Fibroblast of the aortic adventitia (primary cell): Measurements from ENCODE around the gene FOXP1. TPM values are rescaled to one million over a fixed set of nuclear protein-coding genes. Genes with fewer than 3 reads are reported as not detected.

Experiments used
- DNase-seq: peaks from one replicate; pipeline ENCODE4 v3.0.0-alpha.2; 2010; ENCODE audit warnings: low read depth
- H3K4me3 ChIP-seq: 2 replicates; pipeline ENCODE4 v1.5.1; 2011; ENCODE audit warnings: low read depth, mild to moderate bottlenecking, control low read depth, low read length, moderate library complexity
- total RNA-seq: library from RNA; depleted of rRNA; stranded (reverse); fragments of >200 nt; gene quantifications from 2 replicates; pipeline ENCODE4 v1.2.3, GENCODE V29; 2012; ENCODE audit warnings: low replicate concordance
- TF ChIP-seq, protein P1 (sequence below): IDR thresholded peaks from 2 replicates; pipeline ENCODE4 v1.5.1; 2011; ENCODE audit warnings: mild to moderate bottlenecking, low read length, control low read depth, inconsistent platforms; ENCODE audit not compliant: insufficient read depth

FOXP1 gene
- total RNA-seq, 1 donor: 115 TPM

DNA sequence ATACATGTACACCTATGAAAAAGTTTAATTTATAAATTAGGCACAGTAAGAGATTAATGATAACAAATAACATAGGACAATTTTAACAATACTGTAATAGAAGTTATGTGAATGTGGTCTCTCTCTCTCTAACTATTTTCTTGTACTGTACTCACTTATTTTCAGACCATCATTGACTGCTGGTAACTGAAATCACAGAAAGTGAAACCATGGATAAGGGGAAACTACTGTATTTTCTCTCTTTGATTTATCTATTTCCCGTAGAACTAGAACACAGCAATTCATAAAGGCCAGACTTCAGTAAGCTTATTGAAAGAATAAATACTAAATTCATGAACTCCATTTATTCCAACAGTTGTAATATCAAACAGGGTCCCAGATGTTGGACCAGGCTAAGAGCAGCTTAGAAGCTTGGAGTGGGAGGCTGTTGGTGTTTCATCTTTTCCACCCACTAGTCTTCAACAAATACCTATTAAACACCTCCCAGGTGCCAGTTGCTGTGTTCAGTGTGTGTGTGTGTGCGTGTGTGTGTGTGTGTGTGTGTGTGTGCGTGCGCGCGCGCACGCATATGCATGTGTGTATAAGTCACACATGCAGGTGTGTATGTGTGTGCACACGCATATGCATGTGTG lies 235.4 kb downstream of the FOXP1 start:
- TF ChIP-seq, protein P1, sequence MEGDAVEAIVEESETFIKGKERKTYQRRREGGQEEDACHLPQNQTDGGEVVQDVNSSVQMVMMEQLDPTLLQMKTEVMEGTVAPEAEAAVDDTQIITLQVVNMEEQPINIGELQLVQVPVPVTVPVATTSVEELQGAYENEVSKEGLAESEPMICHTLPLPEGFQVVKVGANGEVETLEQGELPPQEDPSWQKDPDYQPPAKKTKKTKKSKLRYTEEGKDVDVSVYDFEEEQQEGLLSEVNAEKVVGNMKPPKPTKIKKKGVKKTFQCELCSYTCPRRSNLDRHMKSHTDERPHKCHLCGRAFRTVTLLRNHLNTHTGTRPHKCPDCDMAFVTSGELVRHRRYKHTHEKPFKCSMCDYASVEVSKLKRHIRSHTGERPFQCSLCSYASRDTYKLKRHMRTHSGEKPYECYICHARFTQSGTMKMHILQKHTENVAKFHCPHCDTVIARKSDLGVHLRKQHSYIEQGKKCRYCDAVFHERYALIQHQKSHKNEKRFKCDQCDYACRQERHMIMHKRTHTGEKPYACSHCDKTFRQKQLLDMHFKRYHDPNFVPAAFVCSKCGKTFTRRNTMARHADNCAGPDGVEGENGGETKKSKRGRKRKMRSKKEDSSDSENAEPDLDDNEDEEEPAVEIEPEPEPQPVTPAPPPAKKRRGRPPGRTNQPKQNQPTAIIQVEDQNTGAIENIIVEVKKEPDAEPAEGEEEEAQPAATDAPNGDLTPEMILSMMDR: no peak
- H3K4me3 ChIP-seq: no peak overlapping the region
- no peak for DNase-seq

DNA sequence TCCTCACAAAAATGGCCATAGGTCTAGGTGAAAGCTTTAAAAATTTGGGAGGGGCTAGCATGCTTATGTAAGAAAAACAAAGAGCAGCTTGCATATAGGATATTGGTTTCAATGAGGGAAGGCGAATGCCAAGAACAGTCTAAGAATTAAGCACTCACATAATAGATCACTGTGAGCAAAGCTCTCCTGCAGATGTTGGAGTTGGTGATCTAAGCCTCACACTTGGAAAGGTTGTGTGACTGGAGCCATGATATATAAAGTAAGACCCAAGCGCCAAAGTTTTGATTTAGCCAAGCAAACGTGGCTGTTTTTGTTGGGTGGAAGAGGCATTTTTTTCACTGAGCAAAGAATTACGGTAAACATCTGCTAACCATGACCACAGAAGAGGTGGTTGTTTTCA lies 237.5 kb downstream of the FOXP1 start:
- H3K4me3 ChIP-seq: no peak overlapping the region
- TF ChIP-seq, protein P1: no peak
- DNase-seq: peak; percentile 37

DNA sequence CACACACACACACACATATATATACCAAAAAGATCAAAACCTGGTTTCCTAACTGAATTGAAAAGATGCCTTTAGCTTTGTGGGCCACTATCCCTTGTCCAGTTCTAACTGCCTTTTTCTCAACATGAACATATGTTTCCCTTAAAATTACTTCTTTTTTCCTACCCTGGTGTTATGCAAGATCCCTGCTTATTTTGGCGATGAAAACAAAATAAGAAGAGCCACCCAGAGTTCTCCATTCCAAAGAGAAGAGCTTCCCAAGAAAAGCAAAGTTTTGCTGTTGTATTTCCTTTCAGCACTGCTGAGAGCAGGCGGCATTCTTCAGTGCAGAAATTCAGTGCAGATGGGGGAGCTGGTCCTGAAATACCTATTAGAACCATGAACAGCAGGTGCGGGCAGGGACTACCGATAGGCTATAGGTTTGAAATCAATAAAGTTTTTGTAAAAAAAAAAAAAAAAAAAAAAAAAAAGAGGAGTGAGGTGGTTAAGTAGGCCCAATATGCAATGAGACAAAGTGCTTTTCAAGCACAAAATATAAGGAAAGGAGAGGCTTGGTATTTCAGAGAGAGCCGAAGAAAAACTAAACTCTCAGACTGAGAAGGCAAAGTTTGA lies 238.0 kb downstream of the FOXP1 start:
- H3K4me3 ChIP-seq: no peak overlapping the region
- TF ChIP-seq, protein P1: no peak
- DNase-seq: peak; percentile 90

DNA sequence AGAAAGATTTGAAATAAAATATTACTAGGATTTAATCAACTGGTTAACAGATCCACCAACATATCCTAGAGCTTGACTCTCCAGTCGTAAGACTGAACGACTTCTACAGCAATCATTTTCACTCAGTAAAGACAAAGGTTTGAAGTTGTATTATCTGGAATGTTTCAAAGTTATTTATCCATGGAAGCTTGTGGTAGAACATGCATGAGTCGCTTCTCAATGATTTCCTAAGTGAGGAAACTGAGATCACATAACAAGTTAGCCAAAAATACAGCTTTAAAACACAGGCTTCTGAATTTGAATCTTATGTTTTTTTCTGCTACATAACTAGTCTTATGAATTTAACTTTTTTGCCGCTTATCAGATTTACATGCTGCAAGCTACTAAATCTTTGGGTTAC lies 241.8 kb downstream of the FOXP1 start:
- TF ChIP-seq, protein P1: no peak
- DNase-seq: peak; percentile 85
- H3K4me3 ChIP-seq: no peak overlapping the region

DNA sequence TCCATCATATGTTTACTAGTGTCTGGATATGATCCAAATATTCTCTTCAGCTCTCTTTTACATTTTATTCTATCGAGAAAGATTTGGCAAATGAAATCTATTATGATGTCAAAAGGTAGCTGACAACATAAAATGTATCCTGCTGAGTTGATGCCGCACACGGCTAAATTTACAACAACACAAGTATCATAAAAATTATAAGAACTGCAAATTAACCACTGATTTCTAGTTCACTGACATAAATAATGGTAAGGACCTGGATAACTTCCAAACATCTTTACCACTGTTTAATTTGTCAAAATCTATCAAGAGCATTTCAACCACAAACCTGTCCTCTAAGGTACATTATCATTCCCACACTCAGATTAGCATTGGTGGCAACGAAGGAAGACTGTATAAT lies 244.5 kb downstream of the FOXP1 start:
- DNase-seq: no peak
- H3K4me3 ChIP-seq: no peak overlapping the region
- TF ChIP-seq, protein P1: no peak

DNA sequence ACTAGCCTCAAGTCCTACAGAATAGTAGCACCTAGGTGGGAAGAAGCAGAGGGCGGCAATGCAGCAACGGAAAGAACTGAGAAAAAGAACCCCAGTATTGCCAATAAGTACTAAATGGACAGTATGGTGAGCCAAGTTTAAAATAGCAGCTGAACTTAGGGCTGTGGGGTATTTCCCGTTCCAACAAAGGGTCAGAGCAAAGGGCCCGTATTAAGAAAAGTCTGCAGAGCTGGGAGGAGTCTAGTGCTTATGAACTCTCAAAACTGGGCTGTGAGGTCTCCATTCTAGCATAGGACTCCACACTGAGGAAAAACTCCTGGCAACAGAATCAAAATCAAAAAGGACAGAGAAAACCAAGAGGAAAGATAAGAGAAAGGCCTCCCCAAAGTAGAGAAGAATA lies 250.7 kb downstream of the FOXP1 start:
- peak; percentile 34 for DNase-seq
- TF ChIP-seq, protein P1: no peak
- H3K4me3 ChIP-seq: no peak overlapping the region
